22Rv1 (cell line): ENCODE measurements around the gene EEIG1.

Experiments
- CTCF ChIP-seq: fragments of 450-650 bp; IDR thresholded peaks from 2 replicates; pipeline ENCODE4 v1.5.1; 2017; ENCODE audit warnings: mild to moderate bottlenecking
- ZFX ChIP-seq: fragments of 450-650 bp; IDR thresholded peaks from 2 replicates; pipeline ENCODE4 v1.6.1; 2017; ENCODE audit warnings: antibody characterized with exemption, borderline replicate concordance

- TF ChIP-seq CTCF (no peak), ZFX (no peak)
Measured at GRCh38 chr9:128009639-128010038, 28.9 kb upstream of the EEIG1 start.
